B cell (primary cell): ENCODE results near the gene C11orf21. TPM values are rescaled to one million over a fixed set of nuclear protein-coding genes. Genes with fewer than 3 reads are reported as not detected.

Source experiments
- ATAC-seq: fragments of 200-7000 bp; cut with Tn5 transposase; one replicate; pipeline ENCODE4 v1.10.0; 2021; ENCODE audit warnings: low read depth, mild to moderate bottlenecking, moderate number of reproducible peaks, moderate library complexity
- CTCF ChIA-PET: fragments of 350-600 bp; sonication (Branson Sonifier 250); formaldehyde crosslinking; loops from one replicate; lab custom pipeline; 2021; ENCODE audit warnings: antibody characterized with exemption, inconsistent platforms; lab: Charles Lee
- POLR2A ChIA-PET: fragments of 350-600 bp; sonication (Branson Sonifier 250); formaldehyde crosslinking; loops from one replicate; lab custom pipeline; 2021; ENCODE audit warnings: antibody characterized with exemption; lab: Charles Lee
- DNase-seq: peaks from one replicate; pipeline ENCODE4 v3.0.0; 2013
- H2AFZ ChIP-seq: 2 replicates; pipeline ENCODE4 v1.6.1; 2012; ENCODE audit warnings: mild to moderate bottlenecking, low read depth, low read length; ENCODE audit not compliant: insufficient read depth, poor library complexity, severe bottlenecking
- H3K27ac ChIP-seq, 2 donors: 1 replicate in 1 of 2; 2 replicates in 1 of 2; pipeline ENCODE4 v1.5.1; 2012 to 2013; ENCODE audit warnings: low read length in 2 of 2, mild to moderate bottlenecking in 2 of 2, moderate library complexity in 1 of 2
- H3K27me3 ChIP-seq, 4 experiments: fragments of 200-600 bp in 1 of 4; sonication (generic) in 1 of 4; replicated peaks in 1 of 4; 1 replicate in 2 of 4; 2 replicates in 2 of 4; pipeline versions ENCODE4 v1.6.1 to v1.7.0; 2013 to 2016; ENCODE audit warnings: low read length in 3 of 4, mild to moderate bottlenecking in 2 of 4, mixed read lengths in 1 of 4, moderate library complexity in 1 of 4; ENCODE audit not compliant: insufficient read depth in 4 of 4, control insufficient read depth in 3 of 4; ENCODE audit errors: control extremely low read depth in 1 of 4
- H3K36me3 ChIP-seq, 2 experiments: replicated peaks in 1 of 2; 1 replicate in 1 of 2; 2 replicates in 1 of 2; pipeline versions ENCODE4 v1.6.1 to v1.7.1; 2013; ENCODE audit warnings: low read length in 1 of 2; ENCODE audit not compliant: insufficient read depth in 2 of 2, control insufficient read depth in 1 of 2; ENCODE audit errors: control extremely low read depth in 1 of 2, extremely low read depth in 1 of 2
- H3K4me1 ChIP-seq, 2 donors: fragments of 200-600 bp in 1 of 2; sonication (generic) in 1 of 2; 1 replicate in 1 of 2; 2 replicates in 1 of 2; pipeline versions ENCODE4 v1.5.1 to v1.6.1; 2013 to 2017; ENCODE audit warnings: low read length in 2 of 2; ENCODE audit not compliant: control insufficient read depth in 2 of 2, insufficient read depth in 2 of 2
- H3K4me2 ChIP-seq: replicated peaks from 2 replicates; pipeline ENCODE3; 2012; ENCODE audit warnings: mild to moderate bottlenecking, low read depth, low read length; ENCODE audit not compliant: poor library complexity, severe bottlenecking
- H3K4me3 ChIP-seq, 5 experiments: fragments of 200-600 bp in 1 of 5; sonication (generic) in 1 of 5; 1 replicate in 3 of 5; 2 replicates in 2 of 5; pipeline versions ENCODE4 v1.5.1 to v1.7.0; 2011 to 2016; ENCODE audit warnings: low read length in 4 of 5, mild to moderate bottlenecking in 4 of 5, low read depth in 2 of 5, control low read depth in 1 of 5, moderate library complexity in 1 of 5; ENCODE audit not compliant: insufficient read depth in 1 of 5; ENCODE audit errors: control extremely low read depth in 1 of 5, extremely low read depth in 1 of 5
- H3K79me2 ChIP-seq: fragments of 200-600 bp; sonication (generic); one replicate; pipeline ENCODE4 v1.6.0; 2016; ENCODE audit warnings: low read length; ENCODE audit not compliant: control insufficient read depth, insufficient read depth
- H3K9ac ChIP-seq: fragments of 200-600 bp; sonication (generic); 2 replicates; pipeline ENCODE4 v1.6.1; 2017; ENCODE audit warnings: mild to moderate bottlenecking, low read length, moderate library complexity
- H3K9me3 ChIP-seq, 3 donors: one replicate each; pipeline versions ENCODE4 v1.6.1 to v1.7.1; 2013; ENCODE audit warnings: low read length in 2 of 3; ENCODE audit not compliant: control insufficient read depth in 2 of 3, insufficient read depth in 1 of 3; ENCODE audit errors: control extremely low read depth in 1 of 3
- H4K20me1 ChIP-seq: 2 replicates; pipeline ENCODE4 v1.6.0; 2012; ENCODE audit warnings: mild to moderate bottlenecking, low read length; ENCODE audit not compliant: insufficient read depth, control insufficient read depth, poor library complexity, severe bottlenecking
- H3K27ac Mint-ChIP-seq: one replicate; pipeline ENCODE4 v1.8.0; 2021; ENCODE audit warnings: mixed read lengths
- H3K27me3 Mint-ChIP-seq: one replicate; pipeline ENCODE4 v1.8.0; 2021; ENCODE audit warnings: mixed read lengths
- H3K4me1 Mint-ChIP-seq: one replicate; pipeline ENCODE4 v1.8.0; 2021; ENCODE audit warnings: mixed read lengths
- H3K4me3 Mint-ChIP-seq: one replicate; pipeline ENCODE4 v1.8.0; 2021; ENCODE audit warnings: mixed read lengths
- H3K9me3 Mint-ChIP-seq: one replicate; pipeline ENCODE4 v1.8.0; 2022; ENCODE audit warnings: mixed read lengths; ENCODE audit not compliant: insufficient read depth
- EZH2 ChIP-seq: IDR thresholded peaks from 2 replicates; pipeline ENCODE4 v1.6.1; 2012; ENCODE audit warnings: borderline replicate concordance, low read depth, mild to moderate bottlenecking, moderate library complexity, low read length; ENCODE audit not compliant: insufficient read depth, poor library complexity, severe bottlenecking
- WGBS: methylation state at CpG from one replicate; pipeline ENCODE4 v1.1.5; 2013; ENCODE audit warnings: missing lambda C conversion rate; ENCODE audit not compliant: insufficient coverage; 5-methylcytosine and 5-hydroxymethylcytosine counted together
- intact Hi-C: fragments of 100-400 bp; cut with micrococcal nuclease; formaldehyde crosslinking; loops from one replicate; pipeline ENCODE4 v1.10.0; 2022
- polyA plus RNA-seq: library from polyadenylated mRNA; depleted of rRNA; stranded (reverse); fragments of >200 nt; gene quantifications from 2 replicates; pipeline ENCODE4 v1.2.3, GENCODE V29; 2012
- total RNA-seq, 2 donors: library from RNA; stranded (reverse); fragments of 120-200 nt in 1 of 2; gene quantifications; 1 replicate in 1 of 2; 2 replicates in 1 of 2; pipeline versions ENCODE4 v1.2.3 to v1.2.4, GENCODE V29; 2013 to 2022
- TF ChIP-seq, protein P1 (sequence below): fragments of 200-600 bp; IDR thresholded peaks from one replicate; pipeline ENCODE4 v1.8.0; 2022; ENCODE audit warnings: antibody characterized with exemption, mild to moderate bottlenecking

C11orf21 gene
- total and polyA plus RNA-seq, 2 donors (not counting 1 experiment from before 2014, with no cell fraction given), result 22.8 to 38.9 TPM

DNA sequence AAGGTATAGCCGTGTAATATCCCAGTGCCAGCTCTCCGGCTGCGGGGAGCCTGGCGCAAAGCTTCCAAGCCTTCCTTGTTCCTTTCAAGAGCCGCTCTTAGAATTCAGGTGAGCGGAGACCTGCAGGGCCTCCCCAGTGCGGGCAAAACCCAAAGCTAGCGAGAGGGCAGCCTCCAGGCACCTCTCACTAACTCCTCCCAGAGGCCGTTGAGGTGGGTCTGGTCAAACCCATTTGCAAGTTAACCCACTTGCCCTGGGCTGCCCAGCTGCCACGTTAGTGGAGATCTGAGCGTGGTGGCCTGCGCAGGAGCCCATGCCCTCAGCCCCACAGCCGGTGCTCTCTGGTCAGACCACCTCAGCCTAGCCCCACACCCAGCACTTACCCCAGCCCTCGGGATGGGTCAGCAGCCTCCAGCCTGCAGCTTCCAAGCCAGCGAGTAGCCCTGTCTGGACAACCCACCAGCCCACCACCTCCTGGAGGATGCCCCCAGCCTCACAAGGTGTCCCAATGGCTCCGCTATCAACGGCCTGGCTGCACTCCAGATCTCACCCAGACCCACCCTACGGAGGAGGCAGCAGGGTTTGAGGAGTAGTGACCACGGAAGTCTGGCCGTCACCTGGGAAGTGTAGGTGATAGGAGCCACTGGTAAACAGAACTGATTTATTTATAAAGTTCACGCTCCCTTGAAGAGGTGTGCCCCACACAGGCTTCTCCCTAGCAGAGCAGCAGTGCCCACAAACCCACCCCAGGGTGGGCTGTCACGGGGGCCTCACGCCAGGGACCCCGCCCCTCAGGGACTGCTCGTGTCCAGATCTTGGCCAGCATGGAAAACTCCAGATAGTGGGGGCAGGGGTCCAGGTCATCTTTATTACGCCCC lies 33.6 kb downstream of the C11orf21 start:
- peak overlapping the region; percentile 63 for H3K4me3 Mint-ChIP-seq
- H3K9me3 ChIP-seq, result peaks cover 0 to 24% (median 0%) of the 10 kb centered on the region in 3 donors
- no peaks in the 10 kb centered on the region for H3K36me3 ChIP-seq
- no peaks in the 10 kb centered on the region for H4K20me1 ChIP-seq
- ATAC-seq (no peak), DNase-seq (peak; percentile 26)
- ChIA-PET POLR2A (interaction anchor here (0.7 to 0.9 kb wide), 2 partner anchors 32 to 41 kb away, joined by 3 read pairs; no protein-coding TSS in a partner anchor), CTCF (interaction anchor here (1.0 to 2.3 kb wide), 5 partner anchors 35 to 151 kb away, joined by 3 to 12 read pairs (median 3); no protein-coding TSS in a partner anchor)
- 95% methylated on average over 24 of the region's 26 CpGs for WGBS
- peak overlapping the region; percentile 73 for H3K27ac Mint-ChIP-seq
- peaks cover 2% of the 10 kb centered on the region for H3K27me3 Mint-ChIP-seq
- no peaks in the 10 kb centered on the region for H3K9me3 Mint-ChIP-seq
- H3K27me3 ChIP-seq, result peaks cover 0 to 31% (median 9%) of the 10 kb centered on the region in 4 experiments
- H3K27ac ChIP-seq, result no peak overlapping the region
- peaks cover 43% of the 10 kb centered on the region for H3K4me1 Mint-ChIP-seq
- peak overlapping the region in 3 of 5 experiments; percentile 12 to 75 (median 59) for H3K4me3 ChIP-seq
- H3K4me1 ChIP-seq, result peaks cover 38 to 48% of the 10 kb centered on the region in 2 donors
- H3K79me2 ChIP-seq, result no peaks in the 10 kb centered on the region
- intact Hi-C loops, result no loop called here
- no peak overlapping the region for H3K9ac ChIP-seq
- no peak for TF ChIP-seq EZH2
- TF ChIP-seq, protein P1, sequence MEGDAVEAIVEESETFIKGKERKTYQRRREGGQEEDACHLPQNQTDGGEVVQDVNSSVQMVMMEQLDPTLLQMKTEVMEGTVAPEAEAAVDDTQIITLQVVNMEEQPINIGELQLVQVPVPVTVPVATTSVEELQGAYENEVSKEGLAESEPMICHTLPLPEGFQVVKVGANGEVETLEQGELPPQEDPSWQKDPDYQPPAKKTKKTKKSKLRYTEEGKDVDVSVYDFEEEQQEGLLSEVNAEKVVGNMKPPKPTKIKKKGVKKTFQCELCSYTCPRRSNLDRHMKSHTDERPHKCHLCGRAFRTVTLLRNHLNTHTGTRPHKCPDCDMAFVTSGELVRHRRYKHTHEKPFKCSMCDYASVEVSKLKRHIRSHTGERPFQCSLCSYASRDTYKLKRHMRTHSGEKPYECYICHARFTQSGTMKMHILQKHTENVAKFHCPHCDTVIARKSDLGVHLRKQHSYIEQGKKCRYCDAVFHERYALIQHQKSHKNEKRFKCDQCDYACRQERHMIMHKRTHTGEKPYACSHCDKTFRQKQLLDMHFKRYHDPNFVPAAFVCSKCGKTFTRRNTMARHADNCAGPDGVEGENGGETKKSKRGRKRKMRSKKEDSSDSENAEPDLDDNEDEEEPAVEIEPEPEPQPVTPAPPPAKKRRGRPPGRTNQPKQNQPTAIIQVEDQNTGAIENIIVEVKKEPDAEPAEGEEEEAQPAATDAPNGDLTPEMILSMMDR, result no peak
- peak overlapping the region; percentile 92 for H3K4me2 ChIP-seq
- H2AFZ ChIP-seq, result no peak overlapping the region
